ENCODE measurements around the gene F8A2. TPM values are rescaled to one million over a fixed set of nuclear protein-coding genes. Genes with fewer than 3 reads are reported as not detected.
A peak's percentile ranks its signal among the peaks of the same experiment; 100 is the strongest.

Gene F8A2
- total and polyA plus RNA-seq, 9 of the 15 experiments (the other 6 are each of a cell fraction or from before 2014, with no cell fraction given), result not detected

- TF ChIP-seq, protein P1, sequence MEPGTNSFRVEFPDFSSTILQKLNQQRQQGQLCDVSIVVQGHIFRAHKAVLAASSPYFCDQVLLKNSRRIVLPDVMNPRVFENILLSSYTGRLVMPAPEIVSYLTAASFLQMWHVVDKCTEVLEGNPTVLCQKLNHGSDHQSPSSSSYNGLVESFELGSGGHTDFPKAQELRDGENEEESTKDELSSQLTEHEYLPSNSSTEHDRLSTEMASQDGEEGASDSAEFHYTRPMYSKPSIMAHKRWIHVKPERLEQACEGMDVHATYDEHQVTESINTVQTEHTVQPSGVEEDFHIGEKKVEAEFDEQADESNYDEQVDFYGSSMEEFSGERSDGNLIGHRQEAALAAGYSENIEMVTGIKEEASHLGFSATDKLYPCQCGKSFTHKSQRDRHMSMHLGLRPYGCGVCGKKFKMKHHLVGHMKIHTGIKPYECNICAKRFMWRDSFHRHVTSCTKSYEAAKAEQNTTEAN (CRISPR knock-in tag; IDR thresholded peaks at IDR 0.05), result no peak
- TF ChIP-seq ZNF449 (CRISPR knock-in tag; IDR thresholded peaks at IDR 0.05) (no peak), DNMT1 (IDR thresholded peaks at IDR 0.05) (no peak), SLC30A9 (CRISPR knock-in tag; IDR thresholded peaks at IDR 0.05) (no peak), ZNF444 (CRISPR knock-in tag; IDR thresholded peaks at IDR 0.05) (no peak), MYBL2 (IDR thresholded peaks at IDR 0.05; ENCODE audit: low read depth) (peak; percentile 53; the same call in 1 of the 2 replicates), MYBL2 (CRISPR knock-in tag; IDR thresholded peaks at IDR 0.05; ENCODE audit: borderline replicate concordance) (no peak), SMAD1 (IDR thresholded peaks at IDR 0.05; ENCODE audit: low read depth, low read length, partially characterized antibody) (peak; percentile 24), BMI1 (IDR thresholded peaks at IDR 0.05; ENCODE audit: low read length) (no peak), ZBTB17 (CRISPR knock-in tag; IDR thresholded peaks at IDR 0.05) (no peak), PHF20 (IDR thresholded peaks at IDR 0.05; ENCODE audit: partially characterized antibody) (no peak), CBX2 (IDR thresholded peaks at IDR 0.05; ENCODE audit: insufficient read depth, low read length, poor library complexity, severe bottlenecking) (no peak), YBX1 (IDR thresholded peaks at IDR 0.05) (peak; percentile 99), ESRRA (IDR thresholded peaks at IDR 0.05; ENCODE audit: borderline replicate concordance, low read depth) (no peak), ZNF316 (IDR thresholded peaks at IDR 0.05) (peak; percentile 97), HDGF (IDR thresholded peaks at IDR 0.05) (no peak), ZFP30 (CRISPR knock-in tag; IDR thresholded peaks at IDR 0.05; ENCODE audit: borderline replicate concordance) (no peak), ZNF165 (CRISPR knock-in tag; IDR thresholded peaks at IDR 0.05; ENCODE audit: borderline replicate concordance) (no peak), ZNF347 (CRISPR knock-in tag; IDR thresholded peaks at IDR 0.05; ENCODE audit: low read depth) (no peak)
- TF ChIP-seq, protein P2, sequence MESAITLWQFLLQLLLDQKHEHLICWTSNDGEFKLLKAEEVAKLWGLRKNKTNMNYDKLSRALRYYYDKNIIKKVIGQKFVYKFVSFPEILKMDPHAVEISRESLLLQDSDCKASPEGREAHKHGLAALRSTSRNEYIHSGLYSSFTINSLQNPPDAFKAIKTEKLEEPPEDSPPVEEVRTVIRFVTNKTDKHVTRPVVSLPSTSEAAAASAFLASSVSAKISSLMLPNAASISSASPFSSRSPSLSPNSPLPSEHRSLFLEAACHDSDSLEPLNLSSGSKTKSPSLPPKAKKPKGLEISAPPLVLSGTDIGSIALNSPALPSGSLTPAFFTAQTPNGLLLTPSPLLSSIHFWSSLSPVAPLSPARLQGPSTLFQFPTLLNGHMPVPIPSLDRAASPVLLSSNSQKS (CRISPR knock-in tag; IDR thresholded peaks at IDR 0.05), result no peak
- TF ChIP-seq, protein P3, sequence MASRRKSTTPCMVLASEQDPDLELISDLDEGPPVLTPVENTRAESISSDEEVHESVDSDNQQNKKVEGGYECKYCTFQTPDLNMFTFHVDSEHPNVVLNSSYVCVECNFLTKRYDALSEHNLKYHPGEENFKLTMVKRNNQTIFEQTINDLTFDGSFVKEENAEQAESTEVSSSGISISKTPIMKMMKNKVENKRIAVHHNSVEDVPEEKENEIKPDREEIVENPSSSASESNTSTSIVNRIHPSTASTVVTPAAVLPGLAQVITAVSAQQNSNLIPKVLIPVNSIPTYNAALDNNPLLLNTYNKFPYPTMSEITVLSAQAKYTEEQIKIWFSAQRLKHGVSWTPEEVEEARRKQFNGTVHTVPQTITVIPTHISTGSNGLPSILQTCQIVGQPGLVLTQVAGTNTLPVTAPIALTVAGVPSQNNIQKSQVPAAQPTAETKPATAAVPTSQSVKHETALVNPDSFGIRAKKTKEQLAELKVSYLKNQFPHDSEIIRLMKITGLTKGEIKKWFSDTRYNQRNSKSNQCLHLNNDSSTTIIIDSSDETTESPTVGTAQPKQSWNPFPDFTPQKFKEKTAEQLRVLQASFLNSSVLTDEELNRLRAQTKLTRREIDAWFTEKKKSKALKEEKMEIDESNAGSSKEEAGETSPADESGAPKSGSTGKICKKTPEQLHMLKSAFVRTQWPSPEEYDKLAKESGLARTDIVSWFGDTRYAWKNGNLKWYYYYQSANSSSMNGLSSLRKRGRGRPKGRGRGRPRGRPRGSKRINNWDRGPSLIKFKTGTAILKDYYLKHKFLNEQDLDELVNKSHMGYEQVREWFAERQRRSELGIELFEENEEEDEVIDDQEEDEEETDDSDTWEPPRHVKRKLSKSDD (conservative IDR thresholded peaks at IDR 0.05; ENCODE audit: low read length), result no peak
- TF ChIP-seq, protein P4, sequence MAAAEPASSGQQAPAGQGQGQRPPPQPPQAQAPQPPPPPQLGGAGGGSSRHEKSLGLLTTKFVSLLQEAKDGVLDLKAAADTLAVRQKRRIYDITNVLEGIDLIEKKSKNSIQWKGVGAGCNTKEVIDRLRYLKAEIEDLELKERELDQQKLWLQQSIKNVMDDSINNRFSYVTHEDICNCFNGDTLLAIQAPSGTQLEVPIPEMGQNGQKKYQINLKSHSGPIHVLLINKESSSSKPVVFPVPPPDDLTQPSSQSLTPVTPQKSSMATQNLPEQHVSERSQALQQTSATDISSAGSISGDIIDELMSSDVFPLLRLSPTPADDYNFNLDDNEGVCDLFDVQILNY (CRISPR knock-in tag; IDR thresholded peaks at IDR 0.05), result no peak
Measured at GRCh38 chrX:155334486-155335336, 47.2 kb upstream of the F8A2 start, which contains the start of gene CLIC2 (continued).
